ENCODE data around the gene CCDC157.

Gene CCDC157

DNA sequence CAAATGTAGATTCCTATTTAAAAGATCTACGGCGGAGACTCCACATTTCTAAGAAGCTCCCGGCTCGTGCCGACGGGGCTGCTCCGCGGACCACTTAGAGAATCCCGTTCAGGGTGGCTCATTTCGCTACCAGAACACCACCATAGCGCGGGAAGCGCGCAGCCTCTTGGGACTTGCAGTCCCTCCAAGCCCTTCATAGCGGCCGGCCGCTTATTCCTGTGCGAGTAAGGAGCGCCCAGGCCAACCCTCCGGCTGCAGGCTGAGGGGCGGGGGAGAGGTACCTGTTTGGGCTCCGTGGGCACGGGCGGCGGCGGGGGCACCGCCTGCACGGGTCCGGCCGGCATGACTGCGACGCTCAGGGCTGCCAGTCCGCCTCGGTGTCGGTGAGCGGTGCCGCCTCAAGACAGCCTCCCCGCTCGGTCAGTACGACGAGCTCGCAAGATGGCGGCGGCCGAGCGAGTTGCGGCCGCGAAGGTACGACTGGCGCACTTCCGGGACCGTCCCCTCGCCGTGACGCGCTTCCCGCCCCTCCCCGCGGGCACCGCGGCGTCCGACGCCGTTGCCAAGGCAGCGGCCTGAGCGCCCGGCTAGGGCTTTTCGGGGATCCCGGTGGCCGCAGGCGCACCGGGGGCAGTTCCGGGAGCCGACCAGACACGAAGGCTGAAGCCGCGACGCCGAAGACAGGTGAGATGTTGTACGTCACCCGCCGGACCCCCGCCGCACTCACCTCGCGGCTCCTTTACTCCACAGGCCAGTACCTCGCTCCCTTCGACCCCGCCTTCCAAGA, at the start of gene CCDC157, which contains the start of gene SF3A1:
TSS of gene CCDC157 (plus strand) at position 559 of the 787 bp plus-strand sequence. CDS start 8,994 bp downstream, outside the sequence.
TSS of gene SF3A1 (minus strand) at position 446 of the 787 bp plus-strand sequence. CDS start at position 344, 102 bp downstream.
- FAIRE-seq (peak; percentile 97), DNase-seq (ENCODE audit: insufficient read length, low spot score) (peak; percentile 79)

DNA sequence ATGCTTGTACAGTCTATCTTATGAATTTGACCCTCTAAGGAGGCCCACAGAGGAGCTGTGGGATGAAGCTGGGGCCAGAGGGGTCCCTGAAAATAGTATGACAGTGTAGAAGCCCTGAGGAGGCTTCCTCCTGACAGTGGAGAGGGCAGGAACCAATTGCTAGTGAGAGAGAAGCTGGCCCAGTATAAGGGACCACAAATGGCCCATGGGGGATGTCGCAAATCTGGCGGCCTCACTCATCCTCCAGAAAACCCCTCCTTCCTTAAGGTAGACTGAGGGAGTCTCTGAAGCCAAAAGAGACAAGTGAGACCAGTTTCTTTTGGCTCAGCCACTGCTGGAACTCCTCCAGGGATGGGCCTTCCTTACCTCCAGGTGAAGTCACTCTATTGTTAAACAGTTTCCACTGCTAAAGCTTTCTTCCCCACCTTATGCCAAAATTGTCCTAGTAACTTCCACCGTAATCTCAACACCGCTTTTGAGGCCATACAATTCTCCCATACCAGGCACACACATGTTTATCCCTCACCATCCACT, 49.7 kb upstream of the CCDC157 start:
- FAIRE-seq = no peak
- no peak for DNase-seq (ENCODE audit: insufficient read length, low spot score)

DNA sequence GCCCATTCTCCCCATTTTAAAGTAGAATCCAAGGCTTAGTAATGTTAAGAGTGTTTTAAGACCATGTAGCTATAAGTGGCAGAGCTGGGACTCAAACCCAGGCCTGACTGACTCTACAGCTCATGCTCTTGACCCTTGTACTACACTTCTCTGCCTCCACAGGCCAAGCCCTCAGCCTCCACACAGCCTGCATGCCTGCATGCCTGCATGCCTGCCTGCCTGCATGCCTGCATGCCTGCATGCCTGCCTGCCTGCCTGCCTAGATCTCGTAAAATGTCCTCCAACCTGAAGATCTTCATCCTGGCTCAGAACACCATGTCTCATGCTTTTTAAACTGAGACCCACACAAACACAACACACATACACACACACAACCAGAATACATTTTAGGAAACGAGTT, 48.7 kb upstream of the CCDC157 start:
- DNase-seq (ENCODE audit: insufficient read length, low spot score) = no peak
- no peak for FAIRE-seq

DNA sequence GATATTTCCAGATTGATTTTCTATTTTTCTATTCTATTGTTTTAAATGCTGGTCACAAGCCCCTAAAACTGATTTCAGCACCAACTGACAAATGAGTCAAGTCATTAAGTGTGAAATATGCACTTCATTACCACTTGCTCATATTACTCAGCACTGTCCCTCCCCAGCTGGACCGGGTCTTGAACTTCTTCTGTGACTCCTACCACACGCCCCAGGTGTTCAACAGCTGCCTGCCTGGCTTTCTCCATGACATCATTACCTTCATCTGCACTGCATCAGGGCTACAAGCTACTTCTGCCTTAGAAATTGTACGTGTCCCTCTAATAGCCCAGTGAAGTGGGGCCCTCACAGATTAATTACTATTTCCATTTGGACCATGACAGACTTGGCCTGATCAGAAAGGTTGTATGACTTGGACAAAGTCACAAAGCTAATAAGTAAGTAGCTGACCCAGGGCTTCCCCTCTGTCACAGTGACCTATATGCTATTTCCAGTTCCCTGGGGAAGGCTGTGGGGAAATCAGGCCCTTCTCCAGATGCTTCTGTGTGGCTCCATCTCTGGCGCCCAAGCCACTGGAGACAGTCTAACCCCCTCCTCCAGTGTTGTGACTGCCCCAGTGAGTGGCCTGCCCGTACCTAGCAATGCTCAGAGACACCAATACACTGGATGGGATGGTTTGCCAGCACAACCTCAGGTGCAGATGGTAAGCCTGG, 48.1 kb upstream of the CCDC157 start:
- no peak for FAIRE-seq
- DNase-seq (ENCODE audit: insufficient read length, low spot score) = no peak

DNA sequence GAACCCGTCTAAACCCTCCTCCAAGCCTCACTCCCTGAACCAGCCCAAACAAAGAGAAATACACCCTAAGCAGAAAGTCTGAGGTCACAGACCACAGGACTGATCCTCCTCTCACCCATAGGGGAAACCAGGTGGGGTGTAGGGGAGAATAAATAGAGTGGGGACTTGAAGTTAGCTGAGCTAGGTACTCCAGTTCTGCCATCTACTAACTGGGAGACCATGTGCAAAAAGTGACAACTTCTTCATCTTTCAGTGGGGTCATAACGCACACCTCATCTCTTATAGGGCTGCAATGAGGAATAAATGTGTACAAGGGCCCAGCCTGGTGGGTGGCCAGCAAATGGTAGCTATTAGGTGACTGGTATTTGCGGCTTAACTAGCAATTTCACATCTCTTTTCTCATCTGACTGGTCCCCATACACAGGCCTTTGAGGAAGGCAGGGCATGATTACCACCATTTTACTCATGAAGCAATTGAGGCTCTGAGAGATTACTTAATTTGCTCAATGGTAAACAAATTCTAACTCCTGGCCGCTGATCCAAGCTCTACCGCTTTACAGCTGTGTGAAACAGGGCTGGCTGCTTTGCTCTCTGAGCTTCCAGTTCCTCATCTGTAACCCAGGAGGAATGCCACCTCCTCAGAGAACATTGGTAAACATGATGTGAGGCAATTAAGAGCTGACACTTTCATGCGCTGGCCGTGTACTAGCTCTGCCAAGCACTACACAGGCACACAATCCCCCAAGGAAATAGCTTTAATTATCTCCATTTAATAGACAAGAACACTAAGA, 46.7 kb upstream of the CCDC157 start:
- FAIRE-seq (no peak), DNase-seq (ENCODE audit: insufficient read length, low spot score) (no peak)

DNA sequence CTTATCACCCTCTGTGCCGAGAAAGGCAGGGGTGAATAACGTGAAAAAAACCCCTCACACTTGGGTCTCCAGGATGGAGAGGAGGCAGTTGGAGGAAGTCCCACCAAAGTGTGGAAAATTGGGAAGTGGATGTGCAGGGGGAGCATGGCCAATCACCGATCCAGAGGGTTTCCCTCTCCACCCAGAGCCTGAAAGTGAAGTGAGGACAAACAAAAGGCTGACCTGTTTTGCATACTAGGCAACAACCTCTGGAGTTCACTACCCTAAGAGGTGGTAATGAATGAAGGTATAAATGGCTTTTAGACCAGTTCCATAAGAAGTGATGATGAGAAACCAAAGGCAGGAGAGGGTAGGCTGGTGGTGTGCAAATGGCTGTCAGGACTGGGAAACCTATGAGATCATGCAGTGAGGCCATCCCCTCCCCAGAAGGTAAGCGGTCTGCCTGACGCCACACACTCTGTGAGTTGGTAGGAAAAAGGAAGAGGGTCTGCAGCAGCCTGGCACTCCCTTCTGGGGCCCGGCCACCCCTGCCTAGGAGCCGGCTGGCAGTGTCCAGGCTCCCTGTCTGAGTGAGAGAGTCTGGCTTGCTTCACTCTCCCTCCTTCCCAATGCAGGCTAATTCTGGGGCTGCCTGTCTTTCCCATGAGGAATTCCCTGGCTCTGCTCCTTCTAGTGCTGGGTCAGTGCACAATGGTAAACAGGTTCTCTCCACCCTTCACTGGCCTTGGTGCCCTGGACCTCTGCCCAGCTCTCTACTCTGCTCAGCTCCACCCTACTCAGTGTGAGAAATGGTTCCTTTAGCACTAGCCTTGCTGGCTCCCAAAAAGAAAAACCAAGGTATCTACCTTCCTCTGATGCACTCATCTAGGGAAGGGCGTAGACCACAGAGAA, 45.7 kb upstream of the CCDC157 start:
- FAIRE-seq (no peak), DNase-seq (ENCODE audit: insufficient read length, low spot score) (no peak)

DNA sequence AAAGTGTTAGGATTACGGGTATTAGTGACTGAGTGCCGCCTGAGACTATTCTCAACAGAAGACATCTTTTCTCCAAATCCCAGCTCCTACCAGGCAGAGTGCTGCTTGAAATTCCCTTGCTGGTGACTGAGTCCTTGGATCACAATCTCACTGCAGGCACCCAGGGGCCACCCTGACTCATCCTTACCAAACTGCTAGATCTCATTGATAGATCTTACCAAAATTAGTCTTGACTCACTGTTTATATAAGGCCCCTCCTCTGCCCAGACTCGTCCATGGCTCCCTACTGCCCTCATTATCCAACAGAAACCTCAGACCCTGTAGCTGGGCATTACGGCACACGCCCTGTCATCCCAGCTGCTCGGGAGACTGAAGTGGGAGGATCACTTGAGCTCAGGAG, 44.8 kb upstream of the CCDC157 start:
- DNase-seq (ENCODE audit: insufficient read length, low spot score) (no peak), FAIRE-seq (no peak)

DNA sequence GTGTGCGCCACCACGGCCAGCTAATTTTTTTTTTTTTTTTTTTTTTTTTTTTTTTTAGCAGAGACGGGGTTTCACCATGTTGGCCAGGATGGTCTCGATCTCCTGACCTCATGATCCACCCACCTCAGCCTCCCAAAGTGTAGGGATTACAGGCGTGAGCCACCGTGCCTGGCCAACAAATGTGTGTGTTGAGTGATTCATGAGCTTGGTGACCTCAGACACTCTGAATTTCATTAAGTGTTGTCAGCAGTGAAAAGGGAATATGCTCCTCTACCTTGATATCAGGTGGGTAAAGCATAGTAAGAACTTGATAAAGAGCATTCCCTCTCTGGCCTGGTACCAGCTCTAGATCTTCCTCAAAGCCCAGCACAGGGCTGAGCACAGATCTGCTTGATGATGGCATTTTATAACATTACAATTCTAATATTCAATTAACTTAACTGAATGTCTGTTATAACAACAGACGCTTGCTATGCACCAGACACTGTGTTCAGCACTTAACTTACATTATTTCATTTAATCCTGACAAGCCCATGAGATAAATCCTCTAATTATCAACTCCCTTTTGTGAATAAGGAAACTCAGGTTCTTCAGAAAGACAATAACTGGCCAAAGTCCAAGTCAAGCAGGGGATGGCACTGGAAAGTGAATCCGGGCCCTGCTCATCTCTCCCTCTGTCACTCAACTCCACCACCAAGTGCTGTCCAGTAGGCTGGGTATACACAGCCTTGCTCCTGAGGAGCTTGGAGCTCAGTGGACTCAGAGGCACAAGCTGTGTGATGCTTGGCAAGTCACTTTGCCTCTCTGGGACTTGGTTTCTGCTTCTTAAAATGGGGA, 43.1 kb upstream of the CCDC157 start:
- FAIRE-seq = no peak
- DNase-seq (ENCODE audit: insufficient read length, low spot score) = no peak

DNA sequence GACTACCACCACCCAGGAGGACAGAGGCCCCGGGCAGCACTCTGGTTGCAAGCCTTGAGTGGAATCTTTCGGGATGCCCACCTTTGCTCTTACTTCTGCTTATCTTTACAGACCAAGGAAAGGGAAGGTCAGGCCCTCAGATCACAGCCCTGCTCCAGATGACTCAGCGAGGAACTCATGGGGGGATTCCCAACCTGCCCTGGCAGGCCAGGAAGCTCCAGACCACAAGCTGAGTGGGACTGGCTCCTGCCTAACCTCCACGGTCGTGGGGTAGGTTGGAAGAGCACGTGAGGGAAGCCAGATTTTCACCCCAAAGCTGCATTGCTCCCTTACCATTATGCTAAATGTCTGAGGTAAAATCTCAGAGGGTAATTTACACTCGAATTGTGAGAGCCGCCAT, 41.9 kb upstream of the CCDC157 start:
- no peak for DNase-seq (ENCODE audit: insufficient read length, low spot score)
- no peak for FAIRE-seq

DNA sequence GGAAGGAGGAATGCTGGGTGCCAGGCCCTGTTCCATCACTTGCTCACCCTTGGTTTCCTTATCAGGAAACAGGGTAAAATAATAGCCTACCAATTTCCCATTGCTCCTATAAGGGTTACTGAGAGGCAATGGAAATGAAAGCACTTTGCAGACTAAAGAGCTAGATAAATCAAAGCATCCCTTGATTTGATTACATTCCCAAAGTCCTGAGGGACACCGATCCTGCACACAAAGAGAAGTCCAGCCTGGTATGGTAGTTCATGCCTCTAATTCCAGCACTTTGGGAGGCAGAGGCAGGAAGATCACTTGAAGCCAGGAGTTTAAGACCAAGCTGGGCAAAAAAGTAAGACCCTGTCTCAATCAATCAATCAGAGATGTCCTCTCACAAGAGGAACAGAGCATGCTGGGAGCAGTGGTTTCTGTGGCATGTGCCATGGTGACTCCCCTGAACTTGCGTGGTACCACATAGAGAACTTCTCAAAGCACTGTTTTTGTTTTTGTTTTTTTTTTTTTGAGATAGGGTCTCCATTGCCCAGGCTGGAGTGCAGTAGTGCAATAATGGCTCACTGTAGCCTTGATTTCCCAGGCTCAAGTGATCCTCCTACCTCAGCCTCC, 40.7 kb upstream of the CCDC157 start:
- DNase-seq (ENCODE audit: insufficient read length, low spot score) (no peak), FAIRE-seq (no peak)

DNA sequence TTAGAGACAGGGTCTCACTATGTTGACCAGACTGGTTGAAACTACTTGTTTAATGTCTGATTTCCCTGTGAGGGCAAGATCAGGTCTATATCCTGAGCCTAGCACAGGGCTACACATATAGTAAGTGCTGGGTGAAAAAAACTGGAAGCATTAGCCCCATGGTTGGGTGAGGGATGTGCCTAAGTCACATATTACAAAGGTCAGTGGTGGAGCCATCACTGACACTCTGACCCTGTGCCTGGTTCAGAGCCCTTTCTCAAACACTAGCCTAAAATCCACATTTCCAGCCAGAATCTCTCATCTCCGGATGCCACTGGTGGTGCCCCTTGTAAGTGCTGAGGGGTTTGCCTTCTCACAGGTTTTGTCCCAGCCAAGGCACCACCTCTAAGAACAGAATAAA, 39.0 kb upstream of the CCDC157 start:
- DNase-seq (ENCODE audit: insufficient read length, low spot score) = no peak
- FAIRE-seq = no peak

DNA sequence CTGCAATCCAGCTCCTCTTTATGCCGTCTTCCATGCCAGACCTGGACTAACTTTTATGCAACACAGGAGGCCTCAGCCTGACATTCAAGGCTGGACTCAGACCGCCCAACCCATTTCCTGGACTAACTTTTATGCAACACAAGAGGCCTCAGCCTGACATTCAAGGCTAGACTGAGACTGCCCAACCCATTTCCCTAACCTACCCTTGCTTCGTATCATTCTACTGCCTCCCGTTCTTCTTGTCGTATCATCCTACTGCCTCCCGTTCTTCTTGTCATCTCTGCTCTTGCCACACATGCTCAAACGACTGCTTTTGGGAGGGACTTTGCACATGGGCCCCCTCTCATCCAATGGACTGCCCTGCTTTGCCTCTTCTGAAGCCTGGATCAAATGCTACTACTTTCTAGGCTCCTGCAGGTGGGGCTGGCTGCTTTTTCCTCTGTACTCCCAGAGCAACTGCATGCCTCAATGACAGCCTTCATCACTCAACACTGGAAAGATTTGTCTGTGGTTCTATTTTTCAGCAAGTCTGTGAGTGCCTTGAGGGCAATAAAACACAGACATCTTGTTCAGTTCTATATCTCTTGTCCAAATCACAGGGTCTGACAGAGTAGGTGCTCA, 37.9 kb upstream of the CCDC157 start:
- FAIRE-seq (no peak), DNase-seq (ENCODE audit: insufficient read length, low spot score) (no peak)

DNA sequence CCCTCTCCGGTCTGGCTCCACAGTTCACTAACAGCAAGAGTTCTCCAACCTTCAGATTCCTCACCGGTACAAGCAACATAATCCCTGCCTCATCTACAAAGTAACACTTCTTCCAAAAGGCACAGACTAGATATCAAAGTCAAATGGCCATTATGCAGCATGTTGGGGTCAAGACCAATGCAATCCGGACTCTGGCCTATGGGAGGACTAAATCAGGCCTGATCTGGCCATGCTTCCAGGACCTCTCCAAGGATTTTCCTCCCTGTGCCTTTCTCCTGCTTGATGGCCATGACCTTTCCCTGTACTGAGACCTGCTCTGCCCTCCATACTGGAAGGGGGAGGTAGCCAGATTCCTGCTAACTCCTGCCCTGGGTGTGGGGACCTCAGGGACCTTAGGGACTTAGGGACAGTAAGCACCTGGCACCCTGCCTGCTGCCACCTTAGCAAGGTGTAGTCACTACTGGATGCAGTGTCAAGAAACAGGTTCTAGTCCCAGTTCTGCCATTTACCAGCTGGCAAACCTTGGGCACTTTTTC, 36.7 kb upstream of the CCDC157 start:
- no peak for DNase-seq (ENCODE audit: insufficient read length, low spot score)
- FAIRE-seq = no peak

DNA sequence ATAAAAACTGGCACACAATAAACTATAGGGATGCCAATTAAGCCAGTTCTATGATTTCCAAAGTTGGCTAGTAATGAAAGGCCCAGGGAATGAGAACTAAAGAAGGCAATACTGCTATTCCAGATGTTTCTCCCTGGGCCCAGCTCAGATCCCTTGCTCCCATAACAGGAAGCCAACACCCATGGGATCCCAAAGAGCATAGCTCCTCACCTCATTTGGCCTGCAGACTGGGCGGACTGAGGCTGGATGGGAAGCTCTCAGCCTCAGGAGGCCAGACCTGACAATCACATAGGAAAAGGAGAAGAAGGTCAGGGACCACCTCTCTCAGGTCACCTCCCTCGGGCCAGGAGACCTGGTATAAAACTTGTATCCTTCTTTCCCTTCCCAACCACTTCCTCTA, 35.3 kb upstream of the CCDC157 start:
- no peak for DNase-seq (ENCODE audit: insufficient read length, low spot score)
- no peak for FAIRE-seq

DNA sequence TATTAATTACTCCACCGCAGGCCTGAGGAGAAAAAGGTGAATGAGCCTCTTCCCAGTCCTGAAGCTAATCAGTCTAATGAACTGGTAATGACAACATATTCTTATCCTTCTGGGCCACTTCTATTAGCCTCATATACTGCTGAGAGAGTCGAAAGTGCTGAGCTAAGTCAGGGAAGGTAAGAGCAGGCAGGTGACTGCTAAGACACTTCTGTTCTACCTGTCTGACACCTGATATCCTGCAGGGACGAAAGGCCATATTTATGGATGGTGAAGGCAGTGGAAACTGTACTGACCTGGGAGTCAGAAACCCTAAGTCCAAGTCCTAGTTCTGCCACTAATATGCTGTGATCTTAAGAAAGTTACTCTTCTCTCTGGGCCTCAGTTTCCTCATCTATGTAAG, 33.6 kb upstream of the CCDC157 start:
- DNase-seq (ENCODE audit: insufficient read length, low spot score) = no peak
- FAIRE-seq = no peak

DNA sequence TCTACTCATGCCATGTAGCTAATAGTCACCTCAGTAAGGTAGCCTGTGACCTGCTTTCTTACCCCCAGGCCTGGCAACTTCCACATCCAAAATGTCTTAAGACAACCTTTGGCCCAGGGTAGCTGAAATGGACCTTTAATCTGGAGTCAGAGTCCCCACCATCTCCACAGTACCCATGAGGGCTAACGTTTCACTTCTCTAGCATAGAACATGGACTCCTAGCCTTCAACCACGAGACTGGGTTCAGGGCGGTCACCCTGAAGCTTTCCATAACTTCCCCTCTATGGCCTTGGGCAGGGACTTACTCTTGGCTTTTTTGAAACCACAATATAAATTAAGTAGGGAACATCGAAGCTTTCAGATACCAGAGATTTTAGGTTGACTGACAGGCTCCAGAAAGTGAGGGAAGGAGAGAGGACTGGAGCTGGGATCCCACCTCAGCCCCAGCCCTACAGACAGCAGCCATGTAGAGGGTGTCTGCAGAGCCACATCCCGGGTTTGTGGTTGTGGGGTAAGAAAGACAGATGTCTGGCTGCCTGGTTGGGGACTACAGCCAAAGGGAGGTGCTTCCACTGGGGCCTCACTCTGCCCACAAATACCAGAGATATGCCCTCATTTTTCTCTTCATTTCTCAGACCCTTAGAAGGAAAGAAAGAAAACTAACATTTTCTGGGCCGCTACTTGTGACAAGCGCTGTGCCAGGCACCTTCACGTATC, 32.6 kb upstream of the CCDC157 start:
- DNase-seq (ENCODE audit: insufficient read length, low spot score) = no peak
- FAIRE-seq = no peak

DNA sequence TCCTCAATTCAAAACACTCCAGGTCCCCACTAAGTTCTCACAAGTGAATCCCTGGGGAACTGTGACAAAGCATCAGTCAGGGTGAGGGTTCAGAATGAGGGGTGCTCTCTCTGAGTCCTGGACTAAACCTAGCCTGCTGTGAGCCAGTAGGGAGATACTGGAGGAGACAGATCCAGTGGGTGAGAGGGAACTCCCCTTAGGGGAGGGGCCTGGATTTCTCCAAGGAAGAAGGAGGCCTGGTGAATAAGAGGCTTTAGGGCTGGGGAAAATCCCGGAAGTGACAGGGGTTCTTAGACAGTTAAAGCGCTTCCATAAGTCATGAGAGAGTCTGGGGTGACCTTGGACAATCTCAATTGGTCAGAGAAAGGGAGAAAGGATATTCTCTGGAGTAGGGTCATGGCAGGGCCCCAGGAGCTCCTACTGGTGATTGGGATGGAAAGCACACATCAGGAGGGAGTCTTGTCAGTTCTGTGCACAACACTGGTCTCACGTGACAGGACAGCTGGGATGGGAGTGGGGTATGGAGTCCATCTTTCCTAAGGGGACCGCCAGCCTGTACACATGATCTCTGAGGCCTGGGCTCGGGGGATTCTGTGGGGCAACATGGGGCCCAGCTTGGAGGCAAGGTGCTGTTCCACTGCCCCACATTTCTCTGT, 31.6 kb upstream of the CCDC157 start:
- DNase-seq (ENCODE audit: insufficient read length, low spot score) (peak; percentile 40), FAIRE-seq (no peak)
